NCI-H1694 (cell line): ENCODE data around the gene SAP30.

Source experiments
- DNase-seq: peaks from one replicate; lab custom pipeline; 2025; lab: John Stamatoyannopoulos, UW

SAP30 gene

GRCh38 chr4:173415885-173416653, 45.3 kb downstream of the SAP30 start:
- no peak for DNase-seq

GRCh38 chr4:173417833-173418232, 47.1 kb downstream of the SAP30 start:
- DNase-seq = no peak

GRCh38 chr4:173418639-173419038, 47.9 kb downstream of the SAP30 start:
- DNase-seq = no peak

GRCh38 chr4:173420324-173420752, 49.6 kb downstream of the SAP30 start:
- DNase-seq = peak; percentile 28

- no peak for DNase-seq
Measured at GRCh38 chr4:173420801-173421200, 50.0 kb downstream of the SAP30 start.

- no peak for DNase-seq
Measured at GRCh38 chr4:173424899-173425805, 54.4 kb downstream of the SAP30 start.

GRCh38 chr4:173426064-173426463, 55.3 kb downstream of the SAP30 start:
- no peak for DNase-seq
